ENCODE results near the gene KRT75.
"Not testable (repeated sequence)": the region's sequence is repeated elsewhere in the genome, so short reads cannot be mapped to it uniquely, and the experiment has no call there.

KRT75 gene

GRCh38 chr12:52413202-52413601 is 21.0 kb downstream of the KRT75 start:
- no peaks in the 10 kb centered on the region for H3K9me3 ChIP-seq (ENCODE audit: control insufficient read depth, low read depth, low read length)
- no peaks in the 10 kb centered on the region for H3K36me3 ChIP-seq (ENCODE audit: control insufficient read depth, low read depth, low read length)
- H3K27me3 ChIP-seq (ENCODE audit: control insufficient read depth, insufficient read depth, low read length): no peaks in the 10 kb centered on the region
- no peaks in the 10 kb centered on the region for H3K4me1 ChIP-seq (ENCODE audit: control insufficient read depth, low read depth, low read length)
- H3K27ac ChIP-seq (ENCODE audit: low read length): no peak overlapping the region
- no peak overlapping the region for H3K9ac ChIP-seq (ENCODE audit: low read length)
- no peak overlapping the region for H3K4me3 ChIP-seq (ENCODE audit: low read length)

- H3K4me1 ChIP-seq (ENCODE audit: control insufficient read depth, low read depth, low read length): no peaks in the 10 kb centered on the region
- H3K4me3 ChIP-seq (ENCODE audit: low read length): no peak overlapping the region
- H3K27me3 ChIP-seq (ENCODE audit: control insufficient read depth, insufficient read depth, low read length): no peaks in the 10 kb centered on the region
- no peak overlapping the region for H3K9ac ChIP-seq (ENCODE audit: low read length)
- H3K36me3 ChIP-seq (ENCODE audit: control insufficient read depth, low read depth, low read length): no peaks in the 10 kb centered on the region
- H3K9me3 ChIP-seq (ENCODE audit: control insufficient read depth, low read depth, low read length): no peaks in the 10 kb centered on the region
- no peak overlapping the region for H3K27ac ChIP-seq (ENCODE audit: low read length)
These were observed 22.4 kb downstream of the KRT75 start for GRCh38 chr12:52411815-52412214.

- not testable (repeated sequence) for H3K9ac ChIP-seq (ENCODE audit: low read length); H3K9me3 ChIP-seq (ENCODE audit: control insufficient read depth, low read depth, low read length); H3K4me3 ChIP-seq (ENCODE audit: low read length); H3K27ac ChIP-seq (ENCODE audit: low read length); H3K4me1 ChIP-seq (ENCODE audit: control insufficient read depth, low read depth, low read length); H3K27me3 ChIP-seq (ENCODE audit: control insufficient read depth, insufficient read depth, low read length); H3K36me3 ChIP-seq (ENCODE audit: control insufficient read depth, low read depth, low read length)
These were observed 23.5 kb downstream of the KRT75 start for GRCh38 chr12:52410589-52411248.

- no peaks in the 10 kb centered on the region for H3K27me3 ChIP-seq (ENCODE audit: control insufficient read depth, insufficient read depth, low read length)
- no peaks in the 10 kb centered on the region for H3K4me1 ChIP-seq (ENCODE audit: control insufficient read depth, low read depth, low read length)
- H3K4me3 ChIP-seq (ENCODE audit: low read length): no peak overlapping the region
- no peaks in the 10 kb centered on the region for H3K36me3 ChIP-seq (ENCODE audit: control insufficient read depth, low read depth, low read length)
- H3K27ac ChIP-seq (ENCODE audit: low read length): no peak overlapping the region
- no peak overlapping the region for H3K9ac ChIP-seq (ENCODE audit: low read length)
- H3K9me3 ChIP-seq (ENCODE audit: control insufficient read depth, low read depth, low read length): no peaks in the 10 kb centered on the region
These were observed 26.3 kb downstream of the KRT75 start for GRCh38 chr12:52407918-52408317.

- Histone ChIP-seq H3K4me1 (ENCODE audit: control insufficient read depth, low read depth, low read length) (no peaks in the 10 kb centered on the region), H3K27me3 (ENCODE audit: control insufficient read depth, insufficient read depth, low read length) (no peaks in the 10 kb centered on the region), H3K36me3 (ENCODE audit: control insufficient read depth, low read depth, low read length) (no peaks in the 10 kb centered on the region), H3K9me3 (ENCODE audit: control insufficient read depth, low read depth, low read length) (no peaks in the 10 kb centered on the region), H3K27ac (ENCODE audit: low read length) (no peak within 1 kb of the TSS), H3K4me3 (ENCODE audit: low read length) (no peak within 1 kb of the TSS), H3K9ac (ENCODE audit: low read length) (no peak within 1 kb of the TSS)
These were observed 28.2 kb downstream of the KRT75 start, which contains the start of gene KRT82 for GRCh38 chr12:52405922-52406385. Gene KRT82, minus strand, starts transcription at chr12:52406335. Its CDS starts 58 bp downstream, at chr12:52406277.

GRCh38 chr12:52404951-52405350 is 29.2 kb downstream of the KRT75 start:
- H3K27me3 ChIP-seq (ENCODE audit: control insufficient read depth, insufficient read depth, low read length): no peaks in the 10 kb centered on the region
- H3K9ac ChIP-seq (ENCODE audit: low read length): no peak overlapping the region
- no peak overlapping the region for H3K4me3 ChIP-seq (ENCODE audit: low read length)
- no peak overlapping the region for H3K27ac ChIP-seq (ENCODE audit: low read length)
- H3K4me1 ChIP-seq (ENCODE audit: control insufficient read depth, low read depth, low read length): no peaks in the 10 kb centered on the region
- no peaks in the 10 kb centered on the region for H3K9me3 ChIP-seq (ENCODE audit: control insufficient read depth, low read depth, low read length)
- no peaks in the 10 kb centered on the region for H3K36me3 ChIP-seq (ENCODE audit: control insufficient read depth, low read depth, low read length)

- H3K9me3 ChIP-seq (ENCODE audit: control insufficient read depth, low read depth, low read length): no peaks in the 10 kb centered on the region
- H3K36me3 ChIP-seq (ENCODE audit: control insufficient read depth, low read depth, low read length): no peaks in the 10 kb centered on the region
- no peaks in the 10 kb centered on the region for H3K4me1 ChIP-seq (ENCODE audit: control insufficient read depth, low read depth, low read length)
- no peak overlapping the region for H3K27ac ChIP-seq (ENCODE audit: low read length)
- H3K4me3 ChIP-seq (ENCODE audit: low read length): no peak overlapping the region
- H3K27me3 ChIP-seq (ENCODE audit: control insufficient read depth, insufficient read depth, low read length): no peaks in the 10 kb centered on the region
- H3K9ac ChIP-seq (ENCODE audit: low read length): no peak overlapping the region
These were observed 30.6 kb downstream of the KRT75 start for GRCh38 chr12:52403561-52403960.

GRCh38 chr12:52402873-52403540 is 31.2 kb downstream of the KRT75 start:
- no peaks in the 10 kb centered on the region for H3K4me1 ChIP-seq (ENCODE audit: control insufficient read depth, low read depth, low read length)
- H3K36me3 ChIP-seq (ENCODE audit: control insufficient read depth, low read depth, low read length): no peaks in the 10 kb centered on the region
- H3K27ac ChIP-seq (ENCODE audit: low read length): no peak overlapping the region
- no peak overlapping the region for H3K4me3 ChIP-seq (ENCODE audit: low read length)
- H3K9ac ChIP-seq (ENCODE audit: low read length): no peak overlapping the region
- H3K9me3 ChIP-seq (ENCODE audit: control insufficient read depth, low read depth, low read length): no peaks in the 10 kb centered on the region
- H3K27me3 ChIP-seq (ENCODE audit: control insufficient read depth, insufficient read depth, low read length): no peaks in the 10 kb centered on the region

GRCh38 chr12:52402377-52402776 is 31.8 kb downstream of the KRT75 start:
- Histone ChIP-seq H3K9me3 (ENCODE audit: control insufficient read depth, low read depth, low read length) (no peaks in the 10 kb centered on the region), H3K4me3 (ENCODE audit: low read length) (no peak overlapping the region), H3K9ac (ENCODE audit: low read length) (no peak overlapping the region), H3K27me3 (ENCODE audit: control insufficient read depth, insufficient read depth, low read length) (no peaks in the 10 kb centered on the region), H3K4me1 (ENCODE audit: control insufficient read depth, low read depth, low read length) (no peaks in the 10 kb centered on the region), H3K27ac (ENCODE audit: low read length) (no peak overlapping the region), H3K36me3 (ENCODE audit: control insufficient read depth, low read depth, low read length) (no peaks in the 10 kb centered on the region)

- H3K27me3 ChIP-seq (ENCODE audit: control insufficient read depth, insufficient read depth, low read length): no peaks in the 10 kb centered on the region
- H3K27ac ChIP-seq (ENCODE audit: low read length): no peak overlapping the region
- no peak overlapping the region for H3K9ac ChIP-seq (ENCODE audit: low read length)
- no peak overlapping the region for H3K4me3 ChIP-seq (ENCODE audit: low read length)
- no peaks in the 10 kb centered on the region for H3K36me3 ChIP-seq (ENCODE audit: control insufficient read depth, low read depth, low read length)
- H3K4me1 ChIP-seq (ENCODE audit: control insufficient read depth, low read depth, low read length): no peaks in the 10 kb centered on the region
- no peaks in the 10 kb centered on the region for H3K9me3 ChIP-seq (ENCODE audit: control insufficient read depth, low read depth, low read length)
These were observed 32.2 kb downstream of the KRT75 start for GRCh38 chr12:52401926-52402325.

GRCh38 chr12:52401526-52401925 is 32.6 kb downstream of the KRT75 start:
- Histone ChIP-seq H3K9ac (ENCODE audit: low read length) (no peak overlapping the region), H3K4me3 (ENCODE audit: low read length) (no peak overlapping the region), H3K36me3 (ENCODE audit: control insufficient read depth, low read depth, low read length) (no peaks in the 10 kb centered on the region), H3K27ac (ENCODE audit: low read length) (no peak overlapping the region), H3K27me3 (ENCODE audit: control insufficient read depth, insufficient read depth, low read length) (no peaks in the 10 kb centered on the region), H3K4me1 (ENCODE audit: control insufficient read depth, low read depth, low read length) (no peaks in the 10 kb centered on the region), H3K9me3 (ENCODE audit: control insufficient read depth, low read depth, low read length) (no peaks in the 10 kb centered on the region)

GRCh38 chr12:52400906-52401305 is 33.3 kb downstream of the KRT75 start:
- no peak overlapping the region for H3K27ac ChIP-seq (ENCODE audit: low read length)
- no peaks in the 10 kb centered on the region for H3K27me3 ChIP-seq (ENCODE audit: control insufficient read depth, insufficient read depth, low read length)
- H3K4me1 ChIP-seq (ENCODE audit: control insufficient read depth, low read depth, low read length): no peaks in the 10 kb centered on the region
- no peaks in the 10 kb centered on the region for H3K36me3 ChIP-seq (ENCODE audit: control insufficient read depth, low read depth, low read length)
- H3K4me3 ChIP-seq (ENCODE audit: low read length): no peak overlapping the region
- H3K9me3 ChIP-seq (ENCODE audit: control insufficient read depth, low read depth, low read length): no peaks in the 10 kb centered on the region
- no peak overlapping the region for H3K9ac ChIP-seq (ENCODE audit: low read length)

Measured in iPS-18a (cell line).